Activated T-cell treated with anti-CD3 and anti-CD28 coated beads, Interleukin-2, amount 50 U/mL, for 72 hours (primary cell): ENCODE results near the gene DISP2. TPM values are rescaled to one million over a fixed set of nuclear protein-coding genes. Genes with fewer than 3 reads are reported as not detected.

Experiments used
- ATAC-seq, 2 donors: fragments of 150-1000 bp; cut with Tn5 transposase; replicated peaks in 1 of 2; 2 replicates each; pipeline ENCODE4 v1.10.0; 2021; ENCODE audit warnings: moderate library complexity in 2 of 2, mild to moderate bottlenecking in 1 of 2
- DNase-seq, 2 donors: peaks; one replicate each; pipeline ENCODE4 v3.0.0; 2021 to 2022; ENCODE audit warnings: mixed read lengths in 1 of 2
- H3K27ac Mint-ChIP-seq: one replicate; pipeline ENCODE4 v1.8.0; 2022; ENCODE audit warnings: mild to moderate bottlenecking, moderate library complexity, mixed read lengths
- H3K27me3 Mint-ChIP-seq: one replicate; pipeline ENCODE4 v1.8.0; 2022; ENCODE audit warnings: low read depth, mixed read lengths
- H3K36me3 Mint-ChIP-seq, 2 donors: one replicate each; pipeline ENCODE4 v1.8.0; 2022; ENCODE audit warnings: mixed read lengths in 2 of 2, mild to moderate bottlenecking in 1 of 2; ENCODE audit not compliant: insufficient read depth in 2 of 2
- H3K4me1 Mint-ChIP-seq: one replicate; pipeline ENCODE4 v1.8.0; 2022; ENCODE audit warnings: low read depth, mixed read lengths
- H3K4me3 Mint-ChIP-seq, 2 donors: one replicate each; pipeline ENCODE4 v1.8.0; 2022; ENCODE audit warnings: mild to moderate bottlenecking in 2 of 2, mixed read lengths in 2 of 2, moderate library complexity in 2 of 2
- H3K9me3 Mint-ChIP-seq, 2 donors: one replicate each; pipeline ENCODE4 v1.8.0; 2022; ENCODE audit warnings: mixed read lengths in 2 of 2
- total RNA-seq, 2 donors: library from RNA; stranded (reverse); gene quantifications; one replicate each; pipeline ENCODE4 v1.2.3, GENCODE V29; 2022

The DISP2 gene
- total RNA-seq, 2 donors from 2014 or later = 0.19 to 0.34 TPM

GRCh38 chr15:40332113-40332781, 25.8 kb upstream of the DISP2 start:
- DNase-seq (no peak), ATAC-seq (no peak)
- H3K36me3 Mint-ChIP-seq = no peaks in the 10 kb centered on the region

GRCh38 chr15:40333922-40334492, 24.0 kb upstream of the DISP2 start:
- H3K27me3 Mint-ChIP-seq = no peaks in the 10 kb centered on the region
- H3K4me3 Mint-ChIP-seq = peak overlapping the region in 1 of 2 donors; percentile 59
- H3K9me3 Mint-ChIP-seq = no peaks in the 10 kb centered on the region
- no peaks in the 10 kb centered on the region for H3K36me3 Mint-ChIP-seq
- ATAC-seq = peak; percentile 28 to 30
- peak overlapping the region; percentile 18 for H3K27ac Mint-ChIP-seq
- DNase-seq = peak in 1 of 2 donors; percentile 20
- peaks cover 18% of the 10 kb centered on the region for H3K4me1 Mint-ChIP-seq

More at GRCh38 chr15:40332113-40332781, 25.8 kb upstream of the DISP2 start:
- Mint-ChIP-seq H3K9me3 (no peaks in the 10 kb centered on the region), H3K27ac (no peak overlapping the region), H3K27me3 (no peaks in the 10 kb centered on the region), H3K4me1 (peaks cover 27% of the 10 kb centered on the region), H3K4me3 (no peak overlapping the region)

DNA sequence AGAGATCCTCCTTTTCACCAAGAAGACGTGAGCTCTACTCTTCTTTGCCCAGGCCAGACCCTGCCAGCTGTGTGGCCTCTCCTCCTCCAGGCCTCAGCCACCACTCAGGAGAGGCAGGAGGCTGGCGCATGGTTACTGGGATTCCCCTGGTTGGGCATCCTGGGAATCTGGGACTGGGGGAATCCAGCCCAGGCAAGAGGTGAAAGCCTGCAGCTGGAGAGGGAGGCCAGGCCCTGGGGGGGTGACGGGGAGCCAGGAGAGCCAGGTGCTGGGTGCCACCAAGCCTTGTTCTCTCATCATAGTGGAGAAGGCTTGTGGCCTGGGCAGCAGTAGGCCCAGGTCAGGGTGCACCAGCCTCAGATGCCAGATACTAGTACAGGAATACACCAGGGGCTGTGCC, 23.5 kb upstream of the DISP2 start:
- Mint-ChIP-seq H3K4me1 (peaks cover 18% of the 10 kb centered on the region), H3K9me3 (no peaks in the 10 kb centered on the region), H3K27me3 (no peaks in the 10 kb centered on the region), H3K4me3 (peak overlapping the region in 1 of 2 donors; percentile 59), H3K36me3 (no peaks in the 10 kb centered on the region), H3K27ac (no peak overlapping the region)
- DNase-seq (no peak), ATAC-seq (no peak)

GRCh38 chr15:40334941-40335795, 22.9 kb upstream of the DISP2 start:
- DNase-seq (no peak), ATAC-seq (no peak)
- no peaks in the 10 kb centered on the region for H3K9me3 Mint-ChIP-seq
- H3K4me3 Mint-ChIP-seq = no peak overlapping the region
- H3K4me1 Mint-ChIP-seq = peaks cover 18% of the 10 kb centered on the region
- no peaks in the 10 kb centered on the region for H3K36me3 Mint-ChIP-seq
- H3K27ac Mint-ChIP-seq = no peak overlapping the region
- H3K27me3 Mint-ChIP-seq = no peaks in the 10 kb centered on the region

DNA sequence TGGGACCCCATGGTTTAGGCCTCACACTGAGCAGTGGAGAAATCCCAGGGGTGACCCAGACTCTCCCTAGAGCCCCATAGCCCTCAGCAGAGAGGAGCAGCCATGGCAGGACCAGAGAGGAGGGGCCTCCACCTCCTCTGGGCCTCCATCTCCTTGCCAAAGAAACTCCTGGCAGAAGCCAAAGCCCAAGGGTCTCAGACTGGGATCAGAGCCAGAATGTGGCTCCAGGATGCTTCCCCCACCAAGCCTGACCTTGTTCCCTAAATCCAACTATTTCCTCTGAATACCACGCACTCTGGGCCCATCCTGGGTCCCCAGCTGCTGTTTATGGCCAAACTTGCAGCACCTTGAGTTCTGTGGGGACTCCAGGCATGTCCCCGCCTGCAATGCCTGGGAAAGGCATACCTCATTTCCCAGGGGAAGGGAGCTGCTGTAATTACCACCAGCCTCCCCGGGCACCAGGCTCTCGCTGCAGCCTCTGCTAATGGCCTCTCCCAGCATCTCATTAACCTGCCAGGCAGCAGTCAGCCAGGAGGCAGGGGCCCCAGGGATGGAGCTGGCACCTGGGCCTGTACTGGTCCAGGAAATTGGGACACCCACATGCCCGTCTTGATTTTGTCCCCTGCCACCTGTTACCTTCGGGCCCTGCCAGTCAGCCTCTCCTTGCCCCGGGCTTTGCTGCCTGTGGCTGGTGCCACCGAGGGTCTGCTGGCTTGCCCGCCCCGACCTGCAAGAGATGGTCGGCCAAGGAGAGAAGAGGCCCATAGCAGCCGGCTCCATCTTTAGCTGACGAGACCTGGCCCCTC, 21.9 kb upstream of the DISP2 start:
- Mint-ChIP-seq H3K4me3 (no peak overlapping the region), H3K27me3 (no peaks in the 10 kb centered on the region), H3K9me3 (no peaks in the 10 kb centered on the region), H3K4me1 (peaks cover 18% of the 10 kb centered on the region), H3K27ac (no peak overlapping the region), H3K36me3 (no peaks in the 10 kb centered on the region)
- no peak for ATAC-seq
- DNase-seq = no peak

- DNase-seq = peak in 1 of 2 donors; percentile 19
- ATAC-seq = no peak
- H3K36me3 Mint-ChIP-seq = no peaks in the 10 kb centered on the region
- peaks cover 18% of the 10 kb centered on the region for H3K4me1 Mint-ChIP-seq
- no peak overlapping the region for H3K4me3 Mint-ChIP-seq
- no peaks in the 10 kb centered on the region for H3K9me3 Mint-ChIP-seq
- no peak overlapping the region for H3K27ac Mint-ChIP-seq
- no peaks in the 10 kb centered on the region for H3K27me3 Mint-ChIP-seq
Observed at GRCh38 chr15:40336744-40337122, 21.3 kb upstream of the DISP2 start.

GRCh38 chr15:40337597-40337996, 20.4 kb upstream of the DISP2 start:
- Mint-ChIP-seq H3K36me3 (no peaks in the 10 kb centered on the region), H3K27me3 (no peaks in the 10 kb centered on the region), H3K9me3 (no peaks in the 10 kb centered on the region), H3K27ac (no peak overlapping the region), H3K4me3 (no peak overlapping the region), H3K4me1 (peaks cover 18% of the 10 kb centered on the region)
- ATAC-seq (no peak), DNase-seq (no peak)

DNA sequence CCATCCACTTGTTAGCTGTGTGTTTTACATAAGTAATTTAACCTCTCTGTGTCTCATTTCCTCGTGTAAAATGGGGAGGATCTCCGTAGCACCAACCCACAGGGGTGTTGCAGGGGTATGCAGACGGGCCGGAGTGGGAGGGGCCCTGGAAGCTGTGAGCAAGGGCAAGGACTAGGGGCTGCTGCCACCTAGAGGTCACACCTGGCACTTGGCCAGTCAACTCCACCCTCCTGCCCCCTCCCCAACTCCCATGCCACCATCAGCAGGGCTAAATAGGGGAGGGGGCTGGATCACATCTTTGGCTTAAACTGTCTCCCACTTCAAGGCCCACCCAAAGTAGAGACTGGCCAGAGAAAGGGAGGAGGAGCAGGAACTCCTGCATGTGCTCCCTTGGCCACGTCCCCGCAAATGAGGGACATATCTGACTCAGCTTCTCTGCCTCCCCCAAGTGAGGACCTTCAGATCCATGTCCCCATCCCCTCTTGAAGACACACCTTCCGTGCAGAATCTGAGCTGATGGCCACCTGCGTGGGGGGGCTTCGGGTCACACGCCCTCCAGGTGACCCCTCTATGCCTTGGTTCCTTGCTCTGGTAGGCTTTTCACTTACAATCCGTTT, 19.9 kb upstream of the DISP2 start:
- H3K27me3 Mint-ChIP-seq = no peaks in the 10 kb centered on the region
- H3K4me3 Mint-ChIP-seq = no peak overlapping the region
- DNase-seq (peak; percentile 84 to 88), ATAC-seq (peak; percentile 92 to 93)
- no peak overlapping the region for H3K27ac Mint-ChIP-seq
- peaks cover 14% of the 10 kb centered on the region for H3K4me1 Mint-ChIP-seq
- H3K36me3 Mint-ChIP-seq = no peaks in the 10 kb centered on the region
- H3K9me3 Mint-ChIP-seq = no peaks in the 10 kb centered on the region

DNA sequence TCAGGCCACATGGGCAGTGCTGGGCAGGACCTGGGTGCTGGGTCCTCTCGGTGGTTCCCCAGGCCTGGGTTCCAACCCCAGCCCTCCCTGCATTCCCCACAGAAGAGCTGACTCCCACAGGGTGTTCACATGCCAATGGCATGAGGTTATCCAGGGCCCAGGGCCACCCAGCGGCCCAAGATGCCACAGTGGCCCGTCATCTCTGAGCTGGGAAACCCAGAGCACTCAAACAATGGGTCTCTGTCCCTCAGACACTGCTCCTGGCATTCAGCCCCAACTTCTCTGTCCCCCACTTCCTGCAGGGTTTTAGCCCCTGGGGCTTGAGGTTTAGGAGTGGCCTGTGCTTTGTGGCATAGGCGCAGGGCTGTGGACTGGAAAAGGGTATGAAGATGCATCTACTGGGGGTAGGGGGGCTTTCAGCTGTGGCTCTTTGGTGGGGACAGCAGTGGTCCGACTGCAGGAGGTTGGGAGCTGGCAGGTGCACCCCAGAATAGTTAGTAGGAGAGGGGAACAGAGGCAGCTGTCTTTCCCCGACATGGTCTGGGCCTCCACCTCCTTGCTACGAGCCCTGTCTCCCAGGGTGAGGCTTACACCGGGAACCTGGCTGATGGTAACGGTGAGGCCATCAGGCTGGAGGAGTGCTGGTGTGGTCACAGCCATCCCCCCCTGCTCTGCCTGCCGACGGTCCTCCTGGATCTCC, 18.9 kb upstream of the DISP2 start:
- no peak overlapping the region for H3K27ac Mint-ChIP-seq
- no peaks in the 10 kb centered on the region for H3K36me3 Mint-ChIP-seq
- DNase-seq (no peak), ATAC-seq (no peak)
- H3K27me3 Mint-ChIP-seq = no peaks in the 10 kb centered on the region
- no peak overlapping the region for H3K4me3 Mint-ChIP-seq
- H3K4me1 Mint-ChIP-seq = peaks cover 7% of the 10 kb centered on the region
- no peaks in the 10 kb centered on the region for H3K9me3 Mint-ChIP-seq

DNA sequence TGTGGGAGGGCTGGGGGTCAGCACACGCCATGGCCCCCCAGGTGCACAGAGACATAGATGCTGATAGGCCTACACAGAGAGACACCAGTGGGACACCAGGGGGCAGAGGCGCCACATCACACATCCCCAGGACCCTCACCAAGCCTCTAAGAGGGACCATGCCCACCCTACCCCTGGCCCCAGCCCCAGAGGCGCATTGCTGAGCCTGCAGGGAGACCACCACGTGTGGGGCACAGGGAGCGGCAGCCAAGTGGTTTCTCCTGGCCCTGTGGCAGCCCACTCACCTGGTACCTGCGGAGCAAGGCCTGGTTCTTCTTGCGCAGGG, 18.4 kb upstream of the DISP2 start:
- Mint-ChIP-seq H3K4me1 (peaks cover 4% of the 10 kb centered on the region), H3K9me3 (no peaks in the 10 kb centered on the region), H3K27ac (no peak overlapping the region), H3K27me3 (no peaks in the 10 kb centered on the region), H3K36me3 (no peaks in the 10 kb centered on the region), H3K4me3 (no peak overlapping the region)
- no peak for DNase-seq
- no peak for ATAC-seq

- ATAC-seq (no peak), DNase-seq (no peak)
- Mint-ChIP-seq H3K4me3 (no peak overlapping the region), H3K36me3 (no peaks in the 10 kb centered on the region), H3K27ac (no peak overlapping the region), H3K27me3 (no peaks in the 10 kb centered on the region), H3K4me1 (peaks cover 4% of the 10 kb centered on the region), H3K9me3 (no peaks in the 10 kb centered on the region)
Observed at GRCh38 chr15:40340038-40340739, 17.8 kb upstream of the DISP2 start.
